Measurements from ENCODE around the gene STKLD1. TPM values are rescaled to one million over a fixed set of nuclear protein-coding genes. Genes with fewer than 3 reads are reported as not detected.
"Not testable (repeated sequence)": the region's sequence is repeated elsewhere in the genome, so short reads cannot be mapped to it uniquely, and the experiment has no call there.

Gene STKLD1
- polyA plus RNA-seq (2013, experiment 1 of 2; ENCODE audit: insufficient read length): 0.78 TPM
- 0.77 TPM for polyA plus RNA-seq (2013, experiment 2 of 2; ENCODE audit: insufficient read length)

GRCh38 chr9:133375724-133376654 is at the start of gene STKLD1, which contains the start of gene SURF4:
TSS of gene STKLD1 (plus strand) at chr9:133376366. CDS start at chr9:133376474, 108 bp downstream.
TSS of gene SURF4 (minus strand) at chr9:133376060. CDS start at chr9:133375969, 91 bp downstream.
- peak; percentile 96 for DNase-seq

GRCh38 chr9:133327021-133327420 is 49.1 kb upstream of the STKLD1 start:
- not testable (repeated sequence) for DNase-seq

- DNase-seq: no peak
Measured at GRCh38 chr9:133327834-133328484, 48.2 kb upstream of the STKLD1 start.

GRCh38 chr9:133329306-133330156 is 46.6 kb upstream of the STKLD1 start:
- not testable (repeated sequence) for DNase-seq

GRCh38 chr9:133331221-133331620 is 44.9 kb upstream of the STKLD1 start:
- no peak for DNase-seq

- no peak for DNase-seq
Measured at GRCh38 chr9:133331641-133332380, 44.4 kb upstream of the STKLD1 start.

- no peak for DNase-seq
Measured at GRCh38 chr9:133332381-133332730, 43.8 kb upstream of the STKLD1 start.

- no peak for DNase-seq
Measured at GRCh38 chr9:133333011-133333410, 43.2 kb upstream of the STKLD1 start.

GRCh38 chr9:133333566-133333965 is 42.6 kb upstream of the STKLD1 start:
- no peak for DNase-seq

GRCh38 chr9:133334161-133334560 is 42.0 kb upstream of the STKLD1 start:
- no peak for DNase-seq

- not testable (repeated sequence) for DNase-seq
Measured at GRCh38 chr9:133334888-133335287, 41.3 kb upstream of the STKLD1 start.

GRCh38 chr9:133335924-133336811 is 40.0 kb upstream of the STKLD1 start, which contains the start of gene SURF6:
TSS of gene SURF6 (minus strand) at chr9:133336188. CDS start at chr9:133336132, 56 bp downstream.
- peak; percentile 91 for DNase-seq

GRCh38 chr9:133339641-133340040 is 36.5 kb upstream of the STKLD1 start:
- DNase-seq: no peak

- no peak for DNase-seq
Measured at GRCh38 chr9:133340256-133340655, 35.9 kb upstream of the STKLD1 start.

- DNase-seq: no peak
Measured at GRCh38 chr9:133340916-133341315, 35.2 kb upstream of the STKLD1 start.

GRCh38 chr9:133341369-133342068 is 34.6 kb upstream of the STKLD1 start:
- no peak for DNase-seq

- no peak for DNase-seq
Measured at GRCh38 chr9:133342069-133342406, 34.1 kb upstream of the STKLD1 start.

GRCh38 chr9:133342570-133342969 is 33.6 kb upstream of the STKLD1 start:
- no peak for DNase-seq

GRCh38 chr9:133344071-133344470 is 32.1 kb upstream of the STKLD1 start:
- no peak for DNase-seq

- DNase-seq: no peak
Measured at GRCh38 chr9:133344979-133345378, 31.2 kb upstream of the STKLD1 start.
